ENCODE measurements around the gene RELN. TPM values are rescaled to one million over a fixed set of nuclear protein-coding genes. Genes with fewer than 3 reads are reported as not detected.

The RELN gene
- total RNA-seq, 1 experiment from 2014 or later = 0.48 TPM

GRCh38 chr7:103955985-103956384, 33.5 kb downstream of the RELN start:
- H3K4me1 ChIP-seq (replicated peaks; ENCODE audit: insufficient read depth) = no peaks in the 10 kb centered on the region
- no peak overlapping the region for H3K27ac ChIP-seq
- no peaks in the 10 kb centered on the region for H3K79me2 ChIP-seq (ENCODE audit: low read depth)
- H3K4me3 ChIP-seq = no peak overlapping the region
- no peaks in the 10 kb centered on the region for H3F3A ChIP-seq (ENCODE audit: insufficient read depth, low read depth)
- CTCF ChIA-PET = no interaction called here
- DNase-seq = no peak
- H3K36me3 ChIP-seq (ENCODE audit: low read depth) = no peaks in the 10 kb centered on the region
- BruUV-seq (replicated peaks) = no TSS peak
- no peaks in the 10 kb centered on the region for H3K9me3 ChIP-seq (ENCODE audit: insufficient read depth, low read depth)
- TF ChIP-seq EZH2 (IDR thresholded peaks at IDR 0.05; ENCODE audit: low read depth) = no peak
- TF ChIP-seq CTCF (conservative IDR thresholded peaks at IDR 0.05) = no peak
- no peaks in the 10 kb centered on the region for H4K20me1 ChIP-seq (ENCODE audit: insufficient read depth)
- H2AFZ ChIP-seq = no peak overlapping the region
- intact Hi-C loops (cut with micrococcal nuclease; ENCODE audit: unreplicated experiment) = no loop called here
- no peak overlapping the region for H3K4me2 ChIP-seq
- no peaks in the 10 kb centered on the region for H3K9me2 ChIP-seq (ENCODE audit: insufficient read depth)
- POLR2A ChIA-PET (ENCODE audit: unreplicated experiment) = no interaction called here
- H3K27me3 ChIP-seq (ENCODE audit: insufficient read depth, low read depth) = peaks cover 19% of the 10 kb centered on the region; the same call in 1 of the 2 replicates

- ChIA-PET POLR2A (ENCODE audit: unreplicated experiment) (no interaction called here), CTCF (no interaction called here)
- no peak overlapping the region for H3K4me3 ChIP-seq
- no peaks in the 10 kb centered on the region for H3K79me2 ChIP-seq (ENCODE audit: low read depth)
- no peak overlapping the region for H3K4me2 ChIP-seq
- no peaks in the 10 kb centered on the region for H3K36me3 ChIP-seq (ENCODE audit: low read depth)
- DNase-seq = no peak
- H4K20me1 ChIP-seq (ENCODE audit: insufficient read depth) = no peaks in the 10 kb centered on the region
- H3F3A ChIP-seq (ENCODE audit: insufficient read depth, low read depth) = no peaks in the 10 kb centered on the region
- H3K27me3 ChIP-seq (ENCODE audit: insufficient read depth, low read depth) = peaks cover 14% of the 10 kb centered on the region; the same call in 1 of the 2 replicates
- no peaks in the 10 kb centered on the region for H3K4me1 ChIP-seq (replicated peaks; ENCODE audit: insufficient read depth)
- no peaks in the 10 kb centered on the region for H3K9me3 ChIP-seq (ENCODE audit: insufficient read depth, low read depth)
- no peaks in the 10 kb centered on the region for H3K9me2 ChIP-seq (ENCODE audit: insufficient read depth)
- BruUV-seq (replicated peaks) = no TSS peak
- intact Hi-C loops (cut with micrococcal nuclease; ENCODE audit: unreplicated experiment) = no loop called here
- H3K27ac ChIP-seq = no peak overlapping the region
- H2AFZ ChIP-seq = no peak overlapping the region
- TF ChIP-seq EZH2 (IDR thresholded peaks at IDR 0.05; ENCODE audit: low read depth) (no peak), CTCF (conservative IDR thresholded peaks at IDR 0.05) (no peak)
These were observed 37.0 kb downstream of the RELN start for GRCh38 chr7:103952408-103952807.

GRCh38 chr7:103951311-103951710, 38.1 kb downstream of the RELN start:
- DNase-seq = no peak
- H3K27ac ChIP-seq = no peak overlapping the region
- H3K36me3 ChIP-seq (ENCODE audit: low read depth) = no peaks in the 10 kb centered on the region
- H2AFZ ChIP-seq = no peak overlapping the region
- no peaks in the 10 kb centered on the region for H3F3A ChIP-seq (ENCODE audit: insufficient read depth, low read depth)
- POLR2A ChIA-PET (ENCODE audit: unreplicated experiment) = no interaction called here
- H3K4me3 ChIP-seq = no peak overlapping the region
- CTCF ChIA-PET = no interaction called here
- H3K9me3 ChIP-seq (ENCODE audit: insufficient read depth, low read depth) = no peaks in the 10 kb centered on the region
- TF ChIP-seq CTCF (conservative IDR thresholded peaks at IDR 0.05) (no peak), EZH2 (IDR thresholded peaks at IDR 0.05; ENCODE audit: low read depth) (no peak)
- BruUV-seq (replicated peaks) = no TSS peak
- no peak overlapping the region for H3K4me2 ChIP-seq
- peaks cover 12% of the 10 kb centered on the region; the same call in 1 of the 2 replicates for H3K27me3 ChIP-seq (ENCODE audit: insufficient read depth, low read depth)
- no peaks in the 10 kb centered on the region for H3K79me2 ChIP-seq (ENCODE audit: low read depth)
- no peaks in the 10 kb centered on the region for H3K4me1 ChIP-seq (replicated peaks; ENCODE audit: insufficient read depth)
- H3K9me2 ChIP-seq (ENCODE audit: insufficient read depth) = no peaks in the 10 kb centered on the region
- intact Hi-C loops (cut with micrococcal nuclease; ENCODE audit: unreplicated experiment) = no loop called here
- no peaks in the 10 kb centered on the region for H4K20me1 ChIP-seq (ENCODE audit: insufficient read depth)
